HEK293 (cell line): ENCODE measurements around the gene SRGN.
A peak's percentile ranks its signal among the peaks of the same experiment; 100 is the strongest.

Experiments
- CTCF ChIA-PET: fragments of 350-600 bp; formaldehyde crosslinking; extraction: SDS; loops from one replicate; lab custom pipeline; 2021; ENCODE audit warnings: antibody characterized with exemption; lab: Yijun Ruan, JAX
- POLR2A ChIA-PET: fragments of 300-600 bp; formaldehyde crosslinking; extraction: SDS; loops from one replicate; lab custom pipeline; 2020; ENCODE audit warnings: antibody characterized with exemption, inconsistent platforms; lab: Yijun Ruan, JAX
- H3K27ac ChIP-seq: fragments of 200-500 bp; sonication (Bioruptor generic); 2 replicates; pipeline ENCODE4 v1.5.1; 2014; ENCODE audit warnings: low read depth, low read length, control low read depth, inconsistent platforms; ENCODE audit errors: extremely low read depth
- H3K36me3 ChIP-seq, 2 experiments: fragments of 200-500 bp in 1 of 2; sonication (Bioruptor generic) in 1 of 2; 1 replicate in 1 of 2; 2 replicates in 1 of 2; pipeline ENCODE4 v1.5.1; 2014 to 2017; ENCODE audit warnings: inconsistent platforms in 2 of 2, low read length in 2 of 2; ENCODE audit not compliant: control insufficient read depth in 2 of 2, insufficient read depth in 1 of 2
- H3K4me1 ChIP-seq: fragments of 200-500 bp; sonication (Bioruptor generic); 2 replicates; pipeline ENCODE4 v1.5.1; 2014; ENCODE audit warnings: mild to moderate bottlenecking, low read length, inconsistent platforms; ENCODE audit not compliant: control insufficient read depth, insufficient read depth
- H3K4me3 ChIP-seq: 2 replicates; pipeline ENCODE4 v1.5.1; 2011; ENCODE audit warnings: low read depth, mild to moderate bottlenecking, control low read depth, low read length, moderate library complexity
- H3K9me3 ChIP-seq: fragments of 200-500 bp; sonication (Bioruptor generic); 2 replicates; pipeline ENCODE4 v1.5.1; 2014; ENCODE audit warnings: low read depth, low read length, inconsistent platforms; ENCODE audit not compliant: control insufficient read depth, insufficient read depth
- ELK4 ChIP-seq: IDR thresholded peaks from 2 replicates; pipeline ENCODE4 v1.6.1; 2011; ENCODE audit warnings: mild to moderate bottlenecking, low read depth, low read length, borderline replicate concordance
- GLIS1 ChIP-seq: fragments of 450-650 bp; formaldehyde crosslinking; IDR thresholded peaks from 2 replicates; pipeline ENCODE4 v1.5.1; 2016; ENCODE audit warnings: missing biosample characterization, missing genetic modification characterization
- IKZF3 ChIP-seq: fragments of 450-650 bp; IDR thresholded peaks from 2 replicates; pipeline ENCODE4 v1.5.0; 2018; ENCODE audit warnings: missing biosample characterization, mild to moderate bottlenecking, missing genetic modification characterization, moderate library complexity
- INSM2 ChIP-seq: fragments of 450-650 bp; formaldehyde crosslinking; IDR thresholded peaks from 2 replicates; pipeline ENCODE4 v1.5.1; 2016; ENCODE audit warnings: missing biosample characterization, missing genetic modification characterization
- KLF1 ChIP-seq: fragments of 450-650 bp; formaldehyde crosslinking; IDR thresholded peaks from 2 replicates; pipeline ENCODE4 v1.5.1; 2016; ENCODE audit warnings: missing biosample characterization, missing genetic modification characterization
- KLF17 ChIP-seq: fragments of 450-650 bp; formaldehyde crosslinking; IDR thresholded peaks from 2 replicates; pipeline ENCODE4 v1.5.1; 2016; ENCODE audit warnings: missing biosample characterization, missing genetic modification characterization
- KLF9 ChIP-seq: fragments of 450-650 bp; formaldehyde crosslinking; IDR thresholded peaks from 2 replicates; pipeline ENCODE4 v1.5.1; 2016; ENCODE audit warnings: missing biosample characterization, missing genetic modification characterization, low read depth
- PRDM1 ChIP-seq: fragments of 450-650 bp; formaldehyde crosslinking; IDR thresholded peaks from 2 replicates; pipeline ENCODE4; 2016; ENCODE audit warnings: missing biosample characterization, missing genetic modification characterization
- SCRT2 ChIP-seq: fragments of 450-650 bp; formaldehyde crosslinking; IDR thresholded peaks from 2 replicates; pipeline ENCODE4 v1.5.1; 2016; ENCODE audit warnings: missing biosample characterization, missing genetic modification characterization
- ZBTB17 ChIP-seq: fragments of 450-650 bp; formaldehyde crosslinking; IDR thresholded peaks from 2 replicates; pipeline ENCODE4 v1.5.1; 2016; ENCODE audit warnings: missing biosample characterization, missing genetic modification characterization
- ZBTB6 ChIP-seq: fragments of 450-650 bp; formaldehyde crosslinking; IDR thresholded peaks from 2 replicates; pipeline ENCODE4 v1.5.1; 2017; ENCODE audit warnings: missing biosample characterization, missing genetic modification characterization
- ZEB2 ChIP-seq: fragments of 450-650 bp; formaldehyde crosslinking; IDR thresholded peaks from 2 replicates; pipeline ENCODE4 v1.5.1; 2016; ENCODE audit warnings: missing biosample characterization, missing genetic modification characterization
- ZFHX2 ChIP-seq: fragments of 450-650 bp; formaldehyde crosslinking; conservative IDR thresholded peaks from 2 replicates; pipeline ENCODE4 v1.5.1; 2016; ENCODE audit warnings: missing biosample characterization, missing genetic modification characterization
- ZNF302 ChIP-seq: fragments of 450-650 bp; formaldehyde crosslinking; IDR thresholded peaks from 2 replicates; pipeline ENCODE4 v1.5.1; 2016; ENCODE audit warnings: missing biosample characterization, missing genetic modification characterization, low read depth
- ZNF335 ChIP-seq: fragments of 450-650 bp; formaldehyde crosslinking; conservative IDR thresholded peaks from 2 replicates; pipeline ENCODE4 v1.5.1; 2016; ENCODE audit warnings: missing biosample characterization, missing genetic modification characterization
- ZNF341 ChIP-seq: fragments of 450-650 bp; formaldehyde crosslinking; IDR thresholded peaks from 2 replicates; pipeline ENCODE4; 2016; ENCODE audit warnings: low read depth, missing biosample characterization, missing genetic modification characterization
- ZNF37A ChIP-seq: fragments of 450-650 bp; IDR thresholded peaks from 2 replicates; pipeline ENCODE4 v1.5.1; 2018; ENCODE audit warnings: missing biosample characterization, missing genetic modification characterization
- ZNF391 ChIP-seq: fragments of 450-650 bp; formaldehyde crosslinking; IDR thresholded peaks from 2 replicates; pipeline ENCODE4 v1.5.1; 2016; ENCODE audit warnings: low read depth, missing biosample characterization, missing genetic modification characterization, borderline replicate concordance
- ZNF416 ChIP-seq: fragments of 450-650 bp; formaldehyde crosslinking; IDR thresholded peaks from 2 replicates; pipeline ENCODE4 v1.5.1; 2016; ENCODE audit warnings: missing biosample characterization, missing genetic modification characterization
- ZNF501 ChIP-seq: fragments of 450-650 bp; formaldehyde crosslinking; IDR thresholded peaks from 2 replicates; pipeline ENCODE4 v1.5.1; 2016; ENCODE audit warnings: missing biosample characterization, missing genetic modification characterization
- ZNF600 ChIP-seq: fragments of 450-650 bp; formaldehyde crosslinking; IDR thresholded peaks from 2 replicates; pipeline ENCODE4 v1.5.1; 2016; ENCODE audit warnings: missing biosample characterization, missing genetic modification characterization
- ZNF677 ChIP-seq: fragments of 450-650 bp; IDR thresholded peaks from 2 replicates; pipeline ENCODE4 v1.5.0; 2018; ENCODE audit warnings: missing biosample characterization, mild to moderate bottlenecking, missing genetic modification characterization, moderate library complexity
- ZNF692 ChIP-seq: fragments of 450-650 bp; formaldehyde crosslinking; IDR thresholded peaks from 2 replicates; pipeline ENCODE4 v1.5.1; 2016; ENCODE audit warnings: missing biosample characterization, missing genetic modification characterization
- TF ChIP-seq, protein P1 (sequence below): fragments of 450-650 bp; formaldehyde crosslinking; IDR thresholded peaks from 2 replicates; pipeline ENCODE4 v1.5.0; 2017; ENCODE audit warnings: missing biosample characterization, missing genetic modification characterization, borderline replicate concordance
- TF ChIP-seq, protein P2 (sequence below): fragments of 450-650 bp; formaldehyde crosslinking; IDR thresholded peaks from 2 replicates; pipeline ENCODE4 v1.5.1; 2017; ENCODE audit warnings: missing biosample characterization, missing genetic modification characterization

The SRGN gene

DNA sequence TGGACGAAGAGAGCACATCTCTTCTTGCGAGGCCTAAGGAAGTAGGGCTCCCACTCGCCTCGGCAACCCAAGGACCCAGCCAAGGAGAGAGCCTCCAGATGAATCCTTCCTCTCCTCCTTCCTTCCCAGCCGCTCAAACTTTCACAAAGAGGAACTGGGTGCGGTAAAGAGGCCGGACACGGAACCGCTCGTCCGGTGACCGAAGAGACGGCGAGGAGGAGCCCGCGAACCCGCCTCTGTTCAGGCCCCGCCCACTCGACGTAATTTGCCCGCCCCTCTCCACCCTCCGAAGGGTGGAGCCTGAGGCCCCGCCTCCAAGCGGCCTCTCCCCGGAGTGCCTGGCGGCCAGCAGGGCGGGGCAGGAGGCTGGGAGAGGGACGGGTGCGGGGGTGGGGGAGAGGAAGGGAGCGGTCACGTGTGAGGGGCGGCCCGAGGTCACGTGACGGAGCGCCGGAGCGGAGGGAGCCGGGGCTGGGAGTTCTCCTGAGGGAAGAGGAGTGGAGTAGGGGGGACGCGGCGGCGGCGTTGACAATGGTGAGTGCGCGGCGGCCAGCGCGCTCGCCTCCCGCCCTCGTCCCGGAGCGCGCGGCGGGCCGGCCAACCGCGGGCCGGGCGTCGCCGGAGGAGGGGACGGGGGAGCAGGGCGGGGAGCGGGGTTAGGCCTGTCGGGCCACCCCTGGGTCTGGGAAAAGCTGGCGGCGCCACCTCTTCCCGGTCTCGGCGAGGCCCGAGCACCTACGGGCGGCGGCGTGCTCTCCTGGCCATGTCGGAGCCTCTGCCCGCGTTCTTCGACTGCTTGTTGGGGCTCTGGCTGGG, 36.1 kb downstream of the SRGN start, which contains the start of gene VPS26A:
Gene VPS26A, plus strand, starts transcription at position 432 of the 816 bp plus-strand sequence. Its CDS starts 100 bp downstream, at position 532.
- Histone ChIP-seq H3K9me3 (no peaks in the 10 kb centered on the region), H3K4me3 (peak within 1 kb of the TSS; percentile 76), H3K27ac (peak within 1 kb of the TSS; percentile 73), H3K4me1 (no peaks in the 10 kb centered on the region), H3K36me3 (no peaks in the 10 kb centered on the region)
- ChIA-PET CTCF (no interaction called here), POLR2A (interaction anchor here (0.5 to 1.1 kb wide), 2 partner anchors 30 to 56 kb away, joined by 6 read pairs; partner anchors contain the start of gene SUPV3L1)
- TF ChIP-seq ZBTB17 (tag by site-specific recombination), result peak; percentile 77; the same call in 1 of the 2 replicates
- TF ChIP-seq PRDM1 (tag by site-specific recombination), result no peak
- peak; percentile 57 for TF ChIP-seq ZNF335 (tag by site-specific recombination)
- TF ChIP-seq ZNF416 (tag by site-specific recombination), result no peak
- peak; percentile 71; the same call in 1 of the 2 replicates for TF ChIP-seq GLIS1 (tag by site-specific recombination)
- no peak; the same call in 1 of the 2 replicates for TF ChIP-seq INSM2
- TF ChIP-seq ZNF600 (tag by site-specific recombination), result peak; percentile 100
- TF ChIP-seq ZEB2 (tag by site-specific recombination), result peak; percentile 85
- peak; percentile 10; the same call in 1 of the 2 replicates for TF ChIP-seq ZNF341 (tag by site-specific recombination)
- TF ChIP-seq ZNF501, result 0 out of 2 replicates have a peak, but pooled peaks have one; percentile 78
- peak; percentile 86 for TF ChIP-seq KLF9 (tag by site-specific recombination)
- peak; percentile 89 for TF ChIP-seq ZNF37A (tag by site-specific recombination)
- TF ChIP-seq ZNF302 (tag by site-specific recombination), result no peak
- TF ChIP-seq KLF1 (tag by site-specific recombination), result peak; percentile 92
- TF ChIP-seq ELK4, result no peak
- TF ChIP-seq ZNF677 (tag by site-specific recombination), result peak; percentile 13; the same call in 1 of the 2 replicates
- TF ChIP-seq, protein P1, sequence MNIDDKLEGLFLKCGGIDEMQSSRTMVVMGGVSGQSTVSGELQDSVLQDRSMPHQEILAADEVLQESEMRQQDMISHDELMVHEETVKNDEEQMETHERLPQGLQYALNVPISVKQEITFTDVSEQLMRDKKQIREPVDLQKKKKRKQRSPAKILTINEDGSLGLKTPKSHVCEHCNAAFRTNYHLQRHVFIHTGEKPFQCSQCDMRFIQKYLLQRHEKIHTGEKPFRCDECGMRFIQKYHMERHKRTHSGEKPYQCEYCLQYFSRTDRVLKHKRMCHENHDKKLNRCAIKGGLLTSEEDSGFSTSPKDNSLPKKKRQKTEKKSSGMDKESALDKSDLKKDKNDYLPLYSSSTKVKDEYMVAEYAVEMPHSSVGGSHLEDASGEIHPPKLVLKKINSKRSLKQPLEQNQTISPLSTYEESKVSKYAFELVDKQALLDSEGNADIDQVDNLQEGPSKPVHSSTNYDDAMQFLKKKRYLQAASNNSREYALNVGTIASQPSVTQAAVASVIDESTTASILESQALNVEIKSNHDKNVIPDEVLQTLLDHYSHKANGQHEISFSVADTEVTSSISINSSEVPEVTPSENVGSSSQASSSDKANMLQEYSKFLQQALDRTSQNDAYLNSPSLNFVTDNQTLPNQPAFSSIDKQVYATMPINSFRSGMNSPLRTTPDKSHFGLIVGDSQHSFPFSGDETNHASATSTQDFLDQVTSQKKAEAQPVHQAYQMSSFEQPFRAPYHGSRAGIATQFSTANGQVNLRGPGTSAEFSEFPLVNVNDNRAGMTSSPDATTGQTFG (tag by site-specific recombination), result no peak
- TF ChIP-seq SCRT2 (tag by site-specific recombination), result no peak
- TF ChIP-seq ZNF692 (tag by site-specific recombination), result 0 out of 2 replicates have a peak, but pooled peaks have one; percentile 41
- TF ChIP-seq ZNF391 (tag by site-specific recombination), result no peak; the same call in 1 of the 2 replicates
- TF ChIP-seq KLF17 (tag by site-specific recombination), result peak; percentile 51; the same call in 1 of the 2 replicates
- peak; percentile 87 for TF ChIP-seq ZFHX2 (tag by site-specific recombination)
- TF ChIP-seq, protein P2, sequence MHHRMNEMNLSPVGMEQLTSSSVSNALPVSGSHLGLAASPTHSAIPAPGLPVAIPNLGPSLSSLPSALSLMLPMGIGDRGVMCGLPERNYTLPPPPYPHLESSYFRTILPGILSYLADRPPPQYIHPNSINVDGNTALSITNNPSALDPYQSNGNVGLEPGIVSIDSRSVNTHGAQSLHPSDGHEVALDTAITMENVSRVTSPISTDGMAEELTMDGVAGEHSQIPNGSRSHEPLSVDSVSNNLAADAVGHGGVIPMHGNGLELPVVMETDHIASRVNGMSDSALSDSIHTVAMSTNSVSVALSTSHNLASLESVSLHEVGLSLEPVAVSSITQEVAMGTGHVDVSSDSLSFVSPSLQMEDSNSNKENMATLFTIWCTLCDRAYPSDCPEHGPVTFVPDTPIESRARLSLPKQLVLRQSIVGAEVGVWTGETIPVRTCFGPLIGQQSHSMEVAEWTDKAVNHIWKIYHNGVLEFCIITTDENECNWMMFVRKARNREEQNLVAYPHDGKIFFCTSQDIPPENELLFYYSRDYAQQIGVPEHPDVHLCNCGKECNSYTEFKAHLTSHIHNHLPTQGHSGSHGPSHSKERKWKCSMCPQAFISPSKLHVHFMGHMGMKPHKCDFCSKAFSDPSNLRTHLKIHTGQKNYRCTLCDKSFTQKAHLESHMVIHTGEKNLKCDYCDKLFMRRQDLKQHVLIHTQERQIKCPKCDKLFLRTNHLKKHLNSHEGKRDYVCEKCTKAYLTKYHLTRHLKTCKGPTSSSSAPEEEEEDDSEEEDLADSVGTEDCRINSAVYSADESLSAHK (tag by site-specific recombination), result peak; percentile 38; the same call in 1 of the 2 replicates
- TF ChIP-seq ZBTB6, result peak; percentile 91
- peak; percentile 99 for TF ChIP-seq IKZF3 (tag by site-specific recombination)
